OCI-LY3 (cell line): ENCODE results near the gene FKRP.
A peak's percentile ranks its signal among the peaks of the same experiment; 100 is the strongest.

Experiments used
- H2AFZ ChIP-seq: fragments of 200-600, 300-600 bp; shearing (Covaris generic); 2 replicates; pipeline ENCODE4 v1.6.0; 2014; ENCODE audit warnings: antibody characterized with exemption, low read depth, low read length
- H3K27ac ChIP-seq: fragments of 200-600, 300-600 bp; sonication (generic); 2 replicates; pipeline ENCODE4 v1.5.1; 2014; ENCODE audit warnings: mild to moderate bottlenecking, low read length, moderate library complexity, mixed read lengths
- H3K27me3 ChIP-seq: fragments of 200-600, 300-600 bp; sonication (generic); 2 replicates; pipeline ENCODE4 v1.6.1; 2014; ENCODE audit warnings: low read depth, low read length, mixed read lengths
- H3K36me3 ChIP-seq: fragments of 200-600, 300-600 bp; sonication (generic); replicated peaks from 2 replicates; pipeline ENCODE3; 2014; ENCODE audit warnings: low read depth, low read length, mixed read lengths
- H3K4me1 ChIP-seq: fragments of 300-600, 200-600 bp; sonication (generic); 2 replicates; pipeline ENCODE4 v1.6.1; 2014; ENCODE audit warnings: low read length, mixed read lengths
- H3K4me2 ChIP-seq: fragments of 200-600, 300-600 bp; sonication (generic); 2 replicates; pipeline ENCODE4 v1.6.1; 2014; ENCODE audit warnings: low read length, mixed read lengths
- H3K4me3 ChIP-seq: fragments of 300-600, 200-600 bp; sonication (generic); 2 replicates; pipeline ENCODE4 v1.5.1; 2014; ENCODE audit warnings: antibody characterized with exemption, mild to moderate bottlenecking, low read length, moderate library complexity
- H3K79me2 ChIP-seq: fragments of 300-600, 200-600 bp; shearing (Covaris generic); 2 replicates; pipeline ENCODE4 v1.6.1; 2014; ENCODE audit warnings: mild to moderate bottlenecking, low read length, mixed read lengths
- H3K9ac ChIP-seq: fragments of 300-600, 200-600 bp; shearing (Covaris generic); 2 replicates; pipeline ENCODE4 v1.6.0; 2014; ENCODE audit warnings: mild to moderate bottlenecking, low read length, moderate library complexity
- H3K9me3 ChIP-seq: fragments of 200-600, 300-600 bp; shearing (Covaris generic); 2 replicates; pipeline ENCODE4 v1.6.1; 2014; ENCODE audit warnings: low read length, mixed read lengths; ENCODE audit not compliant: insufficient read depth
- H4K20me1 ChIP-seq: fragments of 200-600, 300-600 bp; sonication (generic); 2 replicates; pipeline ENCODE4 v1.6.1; 2016; ENCODE audit warnings: low read length, mixed read lengths; ENCODE audit not compliant: insufficient read depth
- EZH2phosphoT487 ChIP-seq: fragments of 200-600 bp; shearing (Covaris generic); IDR thresholded peaks from 2 replicates; pipeline ENCODE4 v1.6.1; 2018; ENCODE audit warnings: antibody characterized with exemption, mixed run types, low read depth
- TF ChIP-seq, protein P1 (sequence below): fragments of 200-600, 300-600 bp; sonication (generic); IDR thresholded peaks from 2 replicates; pipeline ENCODE4 v1.5.1; 2014; ENCODE audit warnings: antibody characterized with exemption, low read length, low read depth

FKRP gene, protein sequence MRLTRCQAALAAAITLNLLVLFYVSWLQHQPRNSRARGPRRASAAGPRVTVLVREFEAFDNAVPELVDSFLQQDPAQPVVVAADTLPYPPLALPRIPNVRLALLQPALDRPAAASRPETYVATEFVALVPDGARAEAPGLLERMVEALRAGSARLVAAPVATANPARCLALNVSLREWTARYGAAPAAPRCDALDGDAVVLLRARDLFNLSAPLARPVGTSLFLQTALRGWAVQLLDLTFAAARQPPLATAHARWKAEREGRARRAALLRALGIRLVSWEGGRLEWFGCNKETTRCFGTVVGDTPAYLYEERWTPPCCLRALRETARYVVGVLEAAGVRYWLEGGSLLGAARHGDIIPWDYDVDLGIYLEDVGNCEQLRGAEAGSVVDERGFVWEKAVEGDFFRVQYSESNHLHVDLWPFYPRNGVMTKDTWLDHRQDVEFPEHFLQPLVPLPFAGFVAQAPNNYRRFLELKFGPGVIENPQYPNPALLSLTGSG

DNA sequence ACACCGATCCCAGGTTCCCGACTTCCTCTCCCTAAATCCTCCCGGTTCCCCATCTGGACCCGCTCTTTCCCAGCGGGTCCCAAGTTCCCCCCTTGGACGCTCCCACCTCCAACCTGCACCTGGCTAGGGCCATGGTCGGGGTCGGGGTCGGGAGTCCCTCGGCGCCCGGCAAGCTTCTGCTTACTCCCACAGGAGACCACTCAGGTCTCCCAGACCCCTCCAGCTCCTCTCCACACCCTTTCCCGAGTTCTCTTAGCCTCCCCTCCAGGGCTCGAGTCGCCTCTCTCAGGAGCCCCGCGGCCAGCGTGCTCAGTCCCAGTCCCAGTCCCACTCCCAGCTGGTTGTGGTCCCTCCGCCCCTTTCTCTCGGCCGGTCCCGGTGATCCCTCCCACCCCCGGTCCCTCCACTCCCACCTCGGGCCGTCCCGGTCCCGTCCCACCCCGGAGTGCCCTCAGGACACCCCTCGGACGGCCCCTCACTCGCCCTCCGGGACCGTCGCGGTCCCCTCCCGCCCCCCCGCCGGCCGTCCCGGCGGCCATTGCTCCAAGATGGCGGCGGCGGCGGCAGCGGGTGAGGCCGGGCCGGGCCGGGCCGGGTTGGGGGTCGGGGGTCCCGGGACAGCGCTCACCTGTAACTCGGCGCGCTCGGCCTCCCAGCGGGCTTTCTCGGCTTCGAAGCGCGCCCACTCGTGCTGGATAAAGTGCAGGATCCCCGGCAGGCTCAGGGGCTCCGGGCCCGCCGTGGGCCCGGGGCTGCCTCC is at the start of gene FKRP:
FKRP (plus strand) TSS at position 537 of the 760 bp plus-strand sequence. CDS start 9,394 bp downstream, outside the sequence.
- Histone ChIP-seq H3K9me3 (no peaks in the 10 kb centered on the region), H3K27ac (peak within 1 kb of the TSS; percentile 62), H3K79me2 (peaks cover 65% of the 10 kb centered on the region), H3K27me3 (no peaks in the 10 kb centered on the region), H2AFZ (peak within 1 kb of the TSS; percentile 49), H3K4me2 (peak within 1 kb of the TSS; percentile 92), H3K4me3 (peak within 1 kb of the TSS; percentile 79), H4K20me1 (peaks cover 43% of the 10 kb centered on the region), H3K36me3 (peaks cover 11% of the 10 kb centered on the region), H3K9ac (peak within 1 kb of the TSS; percentile 95), H3K4me1 (peaks cover 18% of the 10 kb centered on the region)
- TF ChIP-seq, protein P1, sequence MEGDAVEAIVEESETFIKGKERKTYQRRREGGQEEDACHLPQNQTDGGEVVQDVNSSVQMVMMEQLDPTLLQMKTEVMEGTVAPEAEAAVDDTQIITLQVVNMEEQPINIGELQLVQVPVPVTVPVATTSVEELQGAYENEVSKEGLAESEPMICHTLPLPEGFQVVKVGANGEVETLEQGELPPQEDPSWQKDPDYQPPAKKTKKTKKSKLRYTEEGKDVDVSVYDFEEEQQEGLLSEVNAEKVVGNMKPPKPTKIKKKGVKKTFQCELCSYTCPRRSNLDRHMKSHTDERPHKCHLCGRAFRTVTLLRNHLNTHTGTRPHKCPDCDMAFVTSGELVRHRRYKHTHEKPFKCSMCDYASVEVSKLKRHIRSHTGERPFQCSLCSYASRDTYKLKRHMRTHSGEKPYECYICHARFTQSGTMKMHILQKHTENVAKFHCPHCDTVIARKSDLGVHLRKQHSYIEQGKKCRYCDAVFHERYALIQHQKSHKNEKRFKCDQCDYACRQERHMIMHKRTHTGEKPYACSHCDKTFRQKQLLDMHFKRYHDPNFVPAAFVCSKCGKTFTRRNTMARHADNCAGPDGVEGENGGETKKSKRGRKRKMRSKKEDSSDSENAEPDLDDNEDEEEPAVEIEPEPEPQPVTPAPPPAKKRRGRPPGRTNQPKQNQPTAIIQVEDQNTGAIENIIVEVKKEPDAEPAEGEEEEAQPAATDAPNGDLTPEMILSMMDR: no peak
- no peak for TF ChIP-seq EZH2phosphoT487

DNA sequence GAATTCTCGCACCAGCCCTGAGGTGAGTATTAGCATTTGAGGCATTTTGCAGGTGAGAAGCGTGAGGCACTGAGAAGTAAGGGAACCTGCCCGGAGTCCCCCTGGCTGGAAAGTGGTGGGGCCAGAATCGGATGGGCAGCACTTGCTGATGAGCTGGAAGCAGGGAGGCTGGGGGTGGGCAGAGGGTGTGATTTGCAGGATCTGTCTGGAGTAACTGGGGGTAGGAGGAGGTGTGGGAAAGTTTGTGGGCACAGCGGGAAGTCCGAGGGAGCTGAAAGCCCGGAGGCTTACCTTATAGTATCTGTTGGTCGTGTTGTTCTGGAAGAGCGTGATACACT is 49.0 kb upstream of the FKRP start:
- Histone ChIP-seq H3K4me2 (no peak overlapping the region), H3K4me3 (no peak overlapping the region), H3K27me3 (no peaks in the 10 kb centered on the region), H3K79me2 (no peaks in the 10 kb centered on the region), H3K27ac (no peak overlapping the region), H3K9me3 (no peaks in the 10 kb centered on the region), H4K20me1 (0 out of 2 replicates have a peak, but pooled peaks cover 4% of the 10 kb centered on the region), H3K4me1 (no peaks in the 10 kb centered on the region), H3K36me3 (peaks cover 52% of the 10 kb centered on the region), H2AFZ (no peak overlapping the region), H3K9ac (no peak overlapping the region)
- no peak for TF ChIP-seq EZH2phosphoT487
- TF ChIP-seq, protein P1: no peak

DNA sequence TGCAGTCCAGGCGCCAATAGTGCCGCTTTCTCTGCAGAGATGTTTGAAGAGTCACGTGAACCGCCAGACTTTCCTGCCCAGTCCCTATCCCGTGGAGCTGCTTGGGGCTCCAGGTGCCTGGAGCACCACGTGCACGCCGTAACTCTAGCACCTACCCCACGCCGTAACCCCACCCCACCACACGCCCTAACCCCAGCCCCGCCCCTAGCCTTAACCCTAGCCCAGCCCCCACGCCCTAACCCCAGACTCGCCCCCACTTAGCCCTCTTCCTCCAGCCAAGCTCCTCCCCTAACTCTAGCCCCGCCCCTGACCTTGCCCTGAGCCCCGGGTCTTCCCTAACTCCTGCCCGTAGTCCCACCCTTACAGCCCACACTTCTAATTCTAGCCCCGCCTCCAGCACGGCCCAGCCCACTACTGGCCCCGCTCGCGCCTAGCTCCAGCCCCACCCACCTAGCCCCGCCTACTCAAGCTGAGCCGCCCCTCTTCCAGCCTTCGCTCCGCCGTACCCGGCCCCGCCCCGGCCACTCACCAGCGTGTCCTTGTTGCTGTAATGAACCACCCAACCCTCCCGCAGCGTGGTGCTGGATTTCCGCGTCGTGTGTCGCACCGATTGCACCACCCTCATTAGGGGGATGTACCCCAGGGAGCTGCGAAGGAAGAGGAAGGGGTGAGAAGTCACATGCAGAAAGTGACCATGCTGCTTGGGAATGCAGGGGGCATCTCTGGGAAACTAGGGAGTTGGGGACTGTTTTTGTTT is 48.5 kb upstream of the FKRP start:
- H3K9ac ChIP-seq: no peak overlapping the region
- H3K4me2 ChIP-seq: no peak overlapping the region
- no peak overlapping the region for H3K4me3 ChIP-seq
- no peaks in the 10 kb centered on the region for H3K9me3 ChIP-seq
- no peaks in the 10 kb centered on the region for H3K27me3 ChIP-seq
- H3K27ac ChIP-seq: no peak overlapping the region
- H3K79me2 ChIP-seq: no peaks in the 10 kb centered on the region
- 0 out of 2 replicates have a peak, but pooled peaks cover 4% of the 10 kb centered on the region for H4K20me1 ChIP-seq
- TF ChIP-seq, protein P1: no peak
- no peak for TF ChIP-seq EZH2phosphoT487
- no peaks in the 10 kb centered on the region for H3K4me1 ChIP-seq
- no peak overlapping the region for H2AFZ ChIP-seq
- peaks cover 51% of the 10 kb centered on the region for H3K36me3 ChIP-seq
